ENCODE data around the gene N4BP2L2. TPM values are rescaled to one million over a fixed set of nuclear protein-coding genes. Genes with fewer than 3 reads are reported as not detected.

The N4BP2L2 gene
- total RNA-seq (100 to 1,000 TPM in 1 of 2 donors, 10 to 100 TPM in 1; 45.9 to 108 TPM), polyA plus RNA-seq (100 to 1,000 TPM in 1 of 2 donors, 10 to 100 TPM in 1; 14.9 to 116 TPM)

- Histone ChIP-seq H3K27me3 (ENCODE audit: control insufficient read depth in 4 of 4, insufficient read depth in 4 of 4, low read length in 3 of 4) (no peaks in the 10 kb centered on the region), H3K4me3 (ENCODE audit: low read depth in 1 of 3, low read length in 3 of 3) (peak within 1 kb of the TSS; percentile 67 to 98 (median 96)), H3K27ac (ENCODE audit: low read depth in 1 of 2, low read length in 2 of 2) (peak within 1 kb of the TSS; percentile 92 to 99), H3K9ac (ENCODE audit: low read depth in 1 of 2, low read length in 2 of 2) (peak within 1 kb of the TSS; percentile 96 to 98), H3K36me3 (ENCODE audit: control insufficient read depth in 4 of 4, insufficient read depth in 3 of 4, low read depth in 1 of 4, low read length in 3 of 4) (peaks cover 2 to 10% (median 6%) of the 10 kb centered on the region in 4 donors), H3K9me3 (ENCODE audit: control insufficient read depth in 4 of 4, low read length in 3 of 4) (no peaks in the 10 kb centered on the region), H3K4me1 (ENCODE audit: control insufficient read depth in 4 of 4, insufficient read depth in 4 of 4, low read length in 3 of 4) (peaks cover 2 to 19% (median 11%) of the 10 kb centered on the region in 4 donors)
- TF ChIP-seq REST (IDR thresholded peaks at IDR 0.05), result peak; percentile 59
- peak; percentile 49 for TF ChIP-seq ATF3 (IDR thresholded peaks at IDR 0.05)
- peak; percentile 37 for TF ChIP-seq TAF1 (conservative IDR thresholded peaks at IDR 0.05)
- no peak for TF ChIP-seq EGR1 (IDR thresholded peaks at IDR 0.05; ENCODE audit: low read depth in 2 of 2)
- peak; percentile 60 to 62 for TF ChIP-seq RXRA (IDR thresholded peaks at IDR 0.05)
- TF ChIP-seq CTCF (IDR thresholded peaks at IDR 0.05; ENCODE audit: low read depth, low read length, missing input control), result peak; percentile 29
- no peak for TF ChIP-seq HNF4G (IDR thresholded peaks at IDR 0.05)
- peak; percentile 30 to 41 for TF ChIP-seq HNF4A (conservative IDR thresholded peaks at IDR 0.05)
- TF ChIP-seq FOXA2 (IDR thresholded peaks at IDR 0.05), result peak; percentile 57
- TF ChIP-seq JUND (IDR thresholded peaks at IDR 0.05), result peak in 1 of 2 donors; percentile 57
- TF ChIP-seq YY1 (IDR thresholded peaks at IDR 0.05), result peak; percentile 100
- TF ChIP-seq GABPA (IDR thresholded peaks at IDR 0.05 in 1 of 2, conservative IDR thresholded peaks at IDR 0.05 in 1 of 2), result peak; percentile 41 to 84
- peak; percentile 53 for TF ChIP-seq NR2F2 (IDR thresholded peaks at IDR 0.05)
- TF ChIP-seq ZBTB33 (IDR thresholded peaks at IDR 0.05), result peak; percentile 89
- peak; percentile 74 for TF ChIP-seq SP1 (IDR thresholded peaks at IDR 0.05)
- no peak for TF ChIP-seq FOXA1 (IDR thresholded peaks at IDR 0.05)
- peak; percentile 81 for TF ChIP-seq MAX (IDR thresholded peaks at IDR 0.05)
- peak; percentile 71 to 75 for TF ChIP-seq RAD21 (IDR thresholded peaks at IDR 0.05)
- WGBS, result under 1% methylated on average over 32 of the region's 32 CpGs
- DNase-seq (ENCODE audit: low spot score), result peak; percentile 89
Measured at GRCh38 chr13:32538621-32539246, at the start of gene N4BP2L2. TSS of gene N4BP2L2 (minus strand) at chr13:32538795. CDS start at chr13:32537027, 1,768 bp downstream.

Data from liver (tissue), 9 donors.